Hippocampal formation (tissue), 2 donors: ENCODE results near the gene CEACAM7.
"Not testable (repeated sequence)": the region's sequence is repeated elsewhere in the genome, so short reads cannot be mapped to it uniquely, and the experiment has no call there.

Experiments used
- DNase-seq, 2 donors: peaks; one replicate each; lab custom pipeline; 2025; lab: John Stamatoyannopoulos, UW

The CEACAM7 gene

DNA sequence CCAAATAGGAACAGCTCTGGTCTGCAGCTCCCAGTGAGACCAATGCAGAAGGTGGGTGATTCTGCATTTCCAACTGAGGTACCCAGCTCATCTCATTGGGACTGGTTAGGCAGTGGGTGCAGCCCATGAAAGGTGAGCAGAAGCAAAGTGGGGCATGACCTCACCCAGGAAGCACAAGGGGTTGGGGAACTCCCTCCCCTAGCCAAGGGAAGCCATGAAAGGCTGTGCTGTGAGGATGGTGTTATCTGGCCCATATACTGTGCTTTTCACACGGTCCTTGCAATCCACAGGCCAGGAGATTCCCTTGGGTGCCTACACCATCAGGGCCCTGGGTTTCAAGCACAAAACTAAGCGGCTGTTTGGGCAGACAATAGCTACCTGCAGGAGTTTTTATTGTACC is 31.3 kb downstream of the CEACAM7 start:
- not testable (repeated sequence) for DNase-seq

DNA sequence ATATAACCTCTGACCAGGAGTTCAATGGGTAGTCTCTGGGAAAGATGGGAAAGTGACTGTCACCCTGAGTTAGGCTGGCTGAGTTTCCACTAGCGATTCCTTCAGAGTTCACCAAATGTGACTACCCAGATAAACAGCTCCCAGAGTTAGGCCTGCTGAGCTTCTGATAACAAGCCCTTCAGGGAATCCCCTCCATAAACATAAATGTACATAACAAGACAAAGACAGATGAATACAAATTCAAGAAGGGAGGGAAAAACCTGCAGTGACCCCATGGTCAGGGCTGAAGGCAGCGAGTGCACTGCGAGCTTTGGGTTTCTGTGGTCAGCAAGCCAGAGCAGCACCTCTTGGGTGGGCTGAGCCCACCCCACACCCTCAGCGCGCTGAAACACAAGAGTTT is 35.8 kb downstream of the CEACAM7 start:
- DNase-seq = no peak

DNA sequence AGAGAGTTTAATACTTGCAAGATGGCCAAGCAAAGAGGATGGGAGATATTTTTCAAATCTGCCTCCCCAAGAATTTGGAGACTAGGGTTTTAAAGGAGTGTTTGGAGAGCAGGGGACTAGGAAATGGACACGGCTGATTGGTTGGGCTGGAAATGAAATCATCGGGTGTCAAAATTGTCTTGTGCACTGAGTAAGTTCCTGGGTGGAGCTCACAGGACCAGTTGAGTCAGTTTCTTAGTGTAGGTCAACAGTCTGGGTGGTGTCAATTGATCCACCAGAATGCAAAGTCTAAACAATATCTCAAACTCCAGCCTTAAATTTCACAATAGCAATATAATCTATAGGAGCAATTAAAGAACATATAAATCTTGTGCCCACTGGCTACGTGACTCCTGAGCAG is 38.2 kb downstream of the CEACAM7 start:
- DNase-seq = no peak

DNA sequence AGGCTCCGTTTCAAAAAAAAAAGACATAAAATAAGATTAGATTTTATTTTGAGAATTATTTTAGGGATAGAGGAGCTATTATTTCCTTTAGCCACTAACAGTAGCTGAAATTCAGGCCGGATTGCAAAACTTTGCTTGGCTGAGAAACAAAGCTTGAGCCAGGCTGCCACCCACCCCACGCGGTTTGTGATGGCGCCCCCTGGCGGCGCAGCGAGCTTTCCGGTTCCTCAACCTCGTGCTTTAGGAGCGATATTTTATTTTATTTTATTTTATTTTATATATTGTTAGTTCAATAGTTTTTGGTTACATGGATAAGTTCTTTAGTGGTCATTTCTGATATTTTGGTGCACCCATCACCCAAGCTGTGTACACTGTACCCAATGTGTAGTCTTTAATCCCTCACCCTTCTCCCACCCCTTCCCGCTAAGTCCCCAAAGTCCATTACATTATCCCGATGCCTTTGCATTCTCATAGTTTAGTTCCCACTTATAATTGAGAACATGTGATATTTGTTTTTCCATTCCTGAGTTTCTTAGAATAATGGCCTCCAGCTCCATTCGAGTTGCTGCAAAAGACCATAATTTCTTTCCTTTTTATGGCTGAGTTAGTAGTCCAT is 41.4 kb downstream of the CEACAM7 start:
- no peak for DNase-seq

DNA sequence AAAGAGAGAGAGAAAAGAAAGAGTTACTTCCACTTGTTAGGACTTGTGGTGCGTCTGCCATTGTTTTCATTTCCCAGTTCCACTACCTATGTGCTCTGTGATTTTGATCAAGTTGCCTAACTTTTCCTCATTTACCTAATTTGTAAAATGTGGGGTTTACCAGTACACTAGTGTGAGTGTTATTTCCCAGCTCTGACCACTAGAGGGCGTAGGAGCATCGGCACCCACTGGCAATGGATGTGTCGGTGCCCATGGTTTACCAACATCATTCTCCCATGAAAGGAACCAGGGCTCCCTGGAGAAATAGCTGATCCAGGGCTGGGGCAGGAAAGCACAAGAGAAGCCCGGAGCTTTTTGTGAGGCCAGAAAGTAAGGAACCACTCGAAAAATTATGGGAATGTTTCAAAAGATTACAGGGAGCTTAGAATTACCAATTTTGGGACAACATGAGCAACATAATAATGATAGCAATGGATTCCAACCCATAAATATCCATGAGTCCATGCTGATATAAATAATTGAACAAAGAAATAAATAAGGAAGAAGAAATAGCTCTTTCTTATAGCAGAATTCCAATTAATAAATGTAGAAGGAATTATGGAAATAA is 46.1 kb downstream of the CEACAM7 start:
- peak; percentile 39 to 45 for DNase-seq

DNA sequence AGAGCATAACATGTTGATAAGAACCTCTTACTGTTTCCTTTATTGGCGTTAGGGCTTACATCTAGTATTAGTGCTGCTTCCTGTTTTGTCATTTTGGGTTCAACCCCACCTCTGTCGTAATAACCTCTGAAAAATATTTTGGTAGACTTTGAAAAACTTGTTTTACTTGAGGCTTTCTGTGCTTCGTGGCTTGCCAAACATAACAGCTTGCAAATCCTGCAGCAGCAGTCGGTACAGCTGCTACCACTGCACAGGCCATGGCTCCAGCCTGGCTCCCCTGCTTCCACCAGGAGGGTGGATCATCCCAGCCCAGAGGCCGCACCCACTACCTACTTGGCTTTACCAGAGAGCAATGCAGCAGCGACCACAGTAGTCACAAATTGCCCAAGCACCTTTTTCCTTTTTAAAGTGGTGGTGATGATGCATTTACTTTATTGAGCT is 49.4 kb downstream of the CEACAM7 start:
- DNase-seq = no peak

DNA sequence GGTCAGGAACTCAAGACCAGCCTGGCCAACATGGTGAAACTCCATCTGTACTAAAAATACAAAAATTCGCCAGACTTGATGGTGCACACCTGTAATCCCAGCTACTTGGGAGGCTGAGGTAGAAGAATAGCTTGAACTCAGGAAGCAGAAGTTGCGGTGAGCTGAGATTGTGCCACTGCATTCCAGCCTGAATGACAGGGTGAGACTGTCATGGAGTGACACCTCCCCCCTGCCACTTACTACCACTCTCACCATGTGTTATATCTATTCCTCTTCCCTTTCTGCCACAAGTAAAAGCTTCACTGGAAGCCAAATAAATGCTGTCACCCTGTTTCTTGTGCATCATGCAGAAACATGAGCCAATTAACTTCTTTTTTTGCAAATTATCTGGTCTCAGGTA is 50.6 kb downstream of the CEACAM7 start:
- no peak for DNase-seq

DNA sequence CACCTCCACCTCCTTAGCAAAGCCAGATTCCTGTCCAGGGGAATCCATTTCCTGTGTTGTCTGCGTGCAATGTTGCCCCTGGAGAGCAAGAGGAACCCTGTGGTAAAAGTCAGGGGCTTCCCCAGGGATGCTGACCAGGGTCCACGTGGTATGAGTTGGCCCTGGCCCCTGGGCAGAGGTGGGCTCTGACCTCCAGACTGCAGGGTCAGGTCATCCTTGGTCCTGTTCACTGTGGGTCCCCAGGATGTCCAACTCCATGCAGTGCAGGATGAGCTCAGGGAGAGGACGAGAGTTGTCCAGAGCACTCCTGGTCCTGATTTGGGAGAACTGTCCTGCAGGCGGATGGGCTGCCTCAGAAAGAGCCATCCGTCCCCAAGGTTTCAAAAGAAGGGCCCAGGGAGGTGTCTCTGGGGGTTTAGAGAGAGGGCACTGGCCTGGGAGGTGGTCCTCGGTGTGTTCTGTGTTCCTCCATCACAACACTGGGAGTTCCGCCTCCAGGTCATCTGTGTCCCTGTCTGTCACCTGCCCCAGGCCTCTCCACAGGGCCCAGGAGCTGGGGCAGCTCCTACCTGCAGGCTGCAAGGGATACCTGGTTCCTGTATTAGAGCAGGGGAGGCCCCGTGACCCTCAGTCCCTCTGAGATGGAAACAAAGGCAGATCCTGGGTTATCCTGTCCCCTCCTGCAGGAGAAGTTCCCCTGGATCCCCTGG is 59.9 kb downstream of the CEACAM7 start:
- DNase-seq = no peak

DNA sequence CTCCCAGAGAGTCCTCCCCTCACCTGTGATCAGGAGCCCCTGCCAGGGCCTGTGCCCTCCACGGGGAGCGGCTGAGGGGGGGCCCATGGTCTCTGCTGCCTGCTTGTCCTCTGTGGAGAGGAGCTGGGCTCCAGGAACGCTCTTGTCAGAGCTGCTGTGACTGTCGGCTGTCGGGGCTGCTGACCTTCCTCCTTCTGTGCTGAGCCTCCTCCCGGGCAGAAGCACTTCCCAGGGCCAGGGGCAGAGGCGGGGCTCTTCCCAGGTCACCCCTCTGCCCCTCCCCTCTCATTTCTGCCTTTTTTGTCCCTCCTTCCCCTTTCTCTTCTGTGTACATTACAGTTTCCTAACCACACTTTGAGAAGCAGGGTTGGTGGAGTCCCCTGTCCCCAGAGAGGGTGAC is 61.2 kb downstream of the CEACAM7 start, which contains the start of gene CEACAM4:
TSS of gene CEACAM4 (minus strand) at position 198 of the 400 bp plus-strand sequence. CDS start at position 87, 111 bp downstream.
- DNase-seq = no peak

DNA sequence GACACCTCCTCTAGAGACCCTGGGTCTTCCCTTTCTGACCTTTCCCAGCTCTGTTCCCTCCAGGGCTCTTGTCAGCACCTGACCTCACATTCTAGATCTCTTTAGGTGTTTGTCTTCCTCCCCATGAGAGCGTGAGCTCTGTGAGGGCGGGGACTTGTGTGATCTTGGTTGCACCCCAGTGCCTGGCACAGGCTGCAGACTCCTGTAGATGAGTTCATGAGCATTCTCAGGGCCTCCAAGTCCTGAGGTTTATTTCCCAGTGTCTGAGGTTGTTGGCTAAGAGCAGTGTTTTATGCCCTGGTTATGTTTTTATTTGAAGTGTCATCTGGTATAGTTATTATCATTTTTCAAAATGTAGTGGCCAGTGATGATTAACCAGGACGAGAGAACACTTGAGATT is 61.8 kb downstream of the CEACAM7 start:
- no peak for DNase-seq

DNA sequence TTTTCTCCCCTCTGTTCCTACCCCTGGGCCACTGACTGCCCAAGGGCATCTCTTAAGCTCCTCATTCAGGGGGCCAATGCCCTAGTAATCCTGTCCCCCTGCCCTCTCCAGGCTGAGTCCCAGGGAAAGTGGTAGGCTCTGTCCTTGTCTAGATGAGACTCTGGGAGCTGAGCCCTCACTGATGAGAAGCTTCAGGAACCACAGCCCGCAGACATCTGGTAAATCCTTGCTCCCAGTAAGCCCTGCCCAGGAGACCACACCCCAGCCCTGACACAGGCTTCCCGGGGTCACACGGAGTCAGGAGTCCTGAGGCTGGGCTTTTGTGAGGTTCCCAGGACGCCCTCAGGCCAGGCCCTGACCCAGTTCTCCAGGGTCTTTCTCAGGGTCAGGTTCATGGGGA is 63.1 kb downstream of the CEACAM7 start:
- DNase-seq = no peak

DNA sequence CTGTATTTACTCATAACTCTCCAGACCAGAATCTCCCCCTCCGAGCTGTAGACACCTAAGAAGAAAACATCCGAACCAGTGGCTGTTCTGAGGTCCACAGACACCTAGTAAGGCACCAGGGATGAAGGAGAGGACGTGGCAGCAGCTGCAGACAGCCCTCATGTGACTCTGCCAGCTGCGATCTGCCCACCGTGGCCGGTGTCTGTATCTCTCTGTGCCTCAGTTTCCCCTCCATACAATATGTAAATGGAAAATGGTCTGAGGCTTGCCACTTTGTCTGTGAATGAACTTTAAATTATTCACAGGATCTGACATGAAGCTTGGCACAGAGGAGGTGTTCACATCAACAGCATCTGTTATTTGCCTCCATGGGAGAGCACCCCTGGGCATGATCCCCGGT is 63.6 kb downstream of the CEACAM7 start:
- no peak for DNase-seq

DNA sequence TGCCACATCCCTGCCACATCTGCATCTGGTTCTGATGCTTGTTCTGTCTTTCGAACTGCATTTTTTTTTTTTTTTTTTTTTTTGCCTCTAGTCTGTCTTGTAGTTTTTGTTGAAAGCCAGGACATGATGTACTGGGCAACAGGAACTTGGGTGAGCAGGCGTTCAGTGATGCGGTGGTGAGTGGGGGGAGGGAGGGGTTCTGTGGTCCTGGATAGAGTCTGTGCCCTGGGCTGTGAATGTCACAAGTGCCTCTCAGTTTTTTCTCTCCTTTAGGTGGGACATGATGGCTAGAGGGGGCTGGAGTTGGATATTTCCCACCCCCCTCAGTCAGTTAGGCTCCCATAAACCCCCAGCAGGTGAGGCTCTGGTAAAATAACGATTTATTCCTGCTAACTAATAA is 64.7 kb downstream of the CEACAM7 start:
- DNase-seq = no peak
